ENCODE data around the gene TUBD1. TPM values are rescaled to one million over a fixed set of nuclear protein-coding genes. Genes with fewer than 3 reads are reported as not detected.

TUBD1 gene
- total RNA-seq, 1 donor from 2014 or later = 9.7 TPM

GRCh38 chr17:59848778-59849177 is 44.0 kb downstream of the TUBD1 start:
- H3K9me3 Mint-ChIP-seq (ENCODE audit: unreplicated experiment) = peaks cover 2% of the 10 kb centered on the region
- no peak for DNase-seq
- no peak overlapping the region for H3K27ac Mint-ChIP-seq (ENCODE audit: unreplicated experiment)
- H3K4me1 Mint-ChIP-seq (ENCODE audit: low read depth, unreplicated experiment) = no peaks in the 10 kb centered on the region
- H3K27me3 Mint-ChIP-seq (ENCODE audit: unreplicated experiment) = no peaks in the 10 kb centered on the region
- no peaks in the 10 kb centered on the region for H3K36me3 Mint-ChIP-seq (ENCODE audit: unreplicated experiment)
- TF ChIP-seq CTCF (IDR thresholded peaks at IDR 0.05; ENCODE audit: partially characterized antibody, unreplicated experiment) = no peak
- H3K4me3 Mint-ChIP-seq (ENCODE audit: unreplicated experiment) = no peak overlapping the region

- TF ChIP-seq CTCF (IDR thresholded peaks at IDR 0.05; ENCODE audit: partially characterized antibody, unreplicated experiment) = no peak
- Mint-ChIP-seq H3K4me3 (ENCODE audit: unreplicated experiment) (no peak overlapping the region), H3K4me1 (ENCODE audit: low read depth, unreplicated experiment) (no peaks in the 10 kb centered on the region), H3K36me3 (ENCODE audit: unreplicated experiment) (no peaks in the 10 kb centered on the region), H3K9me3 (ENCODE audit: unreplicated experiment) (peaks cover 2% of the 10 kb centered on the region), H3K27ac (ENCODE audit: unreplicated experiment) (no peak overlapping the region), H3K27me3 (ENCODE audit: unreplicated experiment) (no peaks in the 10 kb centered on the region)
- DNase-seq = no peak
Measured at GRCh38 chr17:59848385-59848668, 44.4 kb downstream of the TUBD1 start.

- H3K4me3 Mint-ChIP-seq (ENCODE audit: unreplicated experiment) = no peak overlapping the region
- no peak for TF ChIP-seq CTCF (IDR thresholded peaks at IDR 0.05; ENCODE audit: partially characterized antibody, unreplicated experiment)
- H3K4me1 Mint-ChIP-seq (ENCODE audit: low read depth, unreplicated experiment) = no peaks in the 10 kb centered on the region
- no peaks in the 10 kb centered on the region for H3K27me3 Mint-ChIP-seq (ENCODE audit: unreplicated experiment)
- no peak for DNase-seq
- no peaks in the 10 kb centered on the region for H3K36me3 Mint-ChIP-seq (ENCODE audit: unreplicated experiment)
- H3K27ac Mint-ChIP-seq (ENCODE audit: unreplicated experiment) = no peak overlapping the region
- peaks cover 2% of the 10 kb centered on the region for H3K9me3 Mint-ChIP-seq (ENCODE audit: unreplicated experiment)
Measured at GRCh38 chr17:59846394-59847165, 46.2 kb downstream of the TUBD1 start.

- no peak for DNase-seq
- Mint-ChIP-seq H3K27ac (ENCODE audit: unreplicated experiment) (no peak overlapping the region), H3K36me3 (ENCODE audit: unreplicated experiment) (no peaks in the 10 kb centered on the region), H3K4me3 (ENCODE audit: unreplicated experiment) (no peak overlapping the region), H3K9me3 (ENCODE audit: unreplicated experiment) (peaks cover 2% of the 10 kb centered on the region), H3K4me1 (ENCODE audit: low read depth, unreplicated experiment) (peaks cover 2% of the 10 kb centered on the region), H3K27me3 (ENCODE audit: unreplicated experiment) (no peaks in the 10 kb centered on the region)
- no peak for TF ChIP-seq CTCF (IDR thresholded peaks at IDR 0.05; ENCODE audit: partially characterized antibody, unreplicated experiment)
Measured at GRCh38 chr17:59845595-59846393, 46.9 kb downstream of the TUBD1 start.

Measured in glutamatergic neuron (in vitro differentiated cells).